Fibroblast of pulmonary artery (primary cell): ENCODE measurements around the gene YKT6.

Experiments used
- DNase-seq: peaks from one replicate; pipeline ENCODE4 v3.0.0-alpha.2; 2010; ENCODE audit warnings: low read depth
- H3K4me3 ChIP-seq: replicated peaks from 2 replicates; pipeline ENCODE4 v1.5.1; 2011; ENCODE audit warnings: low read depth, mild to moderate bottlenecking, control low read depth, low read length, moderate library complexity
- CTCF ChIP-seq: IDR thresholded peaks from 2 replicates; pipeline ENCODE4 v1.5.1; 2011; ENCODE audit warnings: mild to moderate bottlenecking, control low read depth, low read length, inconsistent platforms; ENCODE audit errors: missing control alignments

YKT6 gene

GRCh38 chr7:44188480-44189225 lies 12.1 kb upstream of the YKT6 start:
- no peak for TF ChIP-seq CTCF
- no peak for DNase-seq
- H3K4me3 ChIP-seq, result no peak overlapping the region

GRCh38 chr7:44189286-44189992 lies 11.3 kb upstream of the YKT6 start, which contains the start of gene GCK:
GCK (minus strand) TSS chr7:44189439; CDS start chr7:44188953, 486 bp downstream.
- H3K4me3 ChIP-seq, result no peak within 1 kb of the TSS
- no peak for TF ChIP-seq CTCF
- DNase-seq, result no peak

- no peak for DNase-seq
- no peak for TF ChIP-seq CTCF
- H3K4me3 ChIP-seq, result no peak overlapping the region
Observed at GRCh38 chr7:44189993-44190872, 10.5 kb upstream of the YKT6 start.

GRCh38 chr7:44191171-44191570 lies 9.6 kb upstream of the YKT6 start:
- TF ChIP-seq CTCF, result no peak
- DNase-seq, result no peak
- no peak overlapping the region for H3K4me3 ChIP-seq

- TF ChIP-seq CTCF, result no peak
- DNase-seq, result no peak
- H3K4me3 ChIP-seq, result no peak overlapping the region
Observed at GRCh38 chr7:44193011-44193802, 7.6 kb upstream of the YKT6 start.

GRCh38 chr7:44194069-44194468 lies 6.7 kb upstream of the YKT6 start:
- DNase-seq, result peak; percentile 23
- no peak overlapping the region for H3K4me3 ChIP-seq
- TF ChIP-seq CTCF, result no peak
